22Rv1 (cell line): Measurements from ENCODE around the gene MINPP1.

ENCODE experiments used
- H3K27ac ChIP-seq: fragments of 450-650 bp; 2 replicates; pipeline ENCODE4 v1.5.1; 2017
- CTCF ChIP-seq: fragments of 450-650 bp; IDR thresholded peaks from 2 replicates; pipeline ENCODE4 v1.5.1; 2017; ENCODE audit warnings: mild to moderate bottlenecking
- ZFX ChIP-seq: fragments of 450-650 bp; IDR thresholded peaks from 2 replicates; pipeline ENCODE4 v1.6.1; 2017; ENCODE audit warnings: antibody characterized with exemption, borderline replicate concordance

Gene MINPP1

GRCh38 chr10:87594864-87595263, 90.2 kb downstream of the MINPP1 start:
- no peak overlapping the region for H3K27ac ChIP-seq
- TF ChIP-seq CTCF (no peak), ZFX (no peak)

GRCh38 chr10:87596351-87596750, 91.7 kb downstream of the MINPP1 start:
- TF ChIP-seq ZFX (no peak), CTCF (no peak)
- no peak overlapping the region for H3K27ac ChIP-seq

- no peak overlapping the region for H3K27ac ChIP-seq
- TF ChIP-seq CTCF: no peak
- TF ChIP-seq ZFX: no peak
Observed at GRCh38 chr10:87598700-87599099, 94.0 kb downstream of the MINPP1 start.

GRCh38 chr10:87600581-87600980, 95.9 kb downstream of the MINPP1 start:
- H3K27ac ChIP-seq: no peak overlapping the region
- TF ChIP-seq ZFX (no peak), CTCF (no peak)
